ENCODE data around the gene PDE4B.
A peak's percentile ranks its signal among the peaks of the same experiment; 100 is the strongest.

Gene PDE4B

DNA sequence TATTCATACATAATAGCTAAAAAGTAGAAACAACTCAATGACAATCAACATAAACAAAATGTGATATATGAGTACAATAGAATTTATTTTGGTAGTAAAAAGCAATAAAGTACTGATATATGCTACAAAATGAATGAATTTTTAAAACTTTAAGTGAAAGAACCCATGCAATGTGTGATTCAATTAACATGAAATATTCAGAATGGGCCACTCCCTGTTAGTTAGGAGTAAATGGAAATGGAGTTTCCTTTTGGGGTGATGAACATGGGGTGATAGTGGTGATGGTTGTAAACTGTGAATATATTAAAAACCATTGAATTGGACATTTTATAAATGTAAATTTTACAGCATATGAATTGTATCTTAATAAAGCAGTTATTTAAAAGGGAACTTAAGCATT lies 374.6 kb downstream of the PDE4B start:
- H4K20me1 ChIP-seq (ENCODE audit: insufficient read depth, low read length, poor library complexity, severe bottlenecking), result no peaks in the 10 kb centered on the region
- H3K4me3 ChIP-seq (ENCODE audit: low read length, poor library complexity, severe bottlenecking), result no peak overlapping the region
- no peak for TF ChIP-seq EZH2phosphoT487 (IDR thresholded peaks at IDR 0.05; ENCODE audit: borderline replicate concordance)
- TF ChIP-seq, protein P1, sequence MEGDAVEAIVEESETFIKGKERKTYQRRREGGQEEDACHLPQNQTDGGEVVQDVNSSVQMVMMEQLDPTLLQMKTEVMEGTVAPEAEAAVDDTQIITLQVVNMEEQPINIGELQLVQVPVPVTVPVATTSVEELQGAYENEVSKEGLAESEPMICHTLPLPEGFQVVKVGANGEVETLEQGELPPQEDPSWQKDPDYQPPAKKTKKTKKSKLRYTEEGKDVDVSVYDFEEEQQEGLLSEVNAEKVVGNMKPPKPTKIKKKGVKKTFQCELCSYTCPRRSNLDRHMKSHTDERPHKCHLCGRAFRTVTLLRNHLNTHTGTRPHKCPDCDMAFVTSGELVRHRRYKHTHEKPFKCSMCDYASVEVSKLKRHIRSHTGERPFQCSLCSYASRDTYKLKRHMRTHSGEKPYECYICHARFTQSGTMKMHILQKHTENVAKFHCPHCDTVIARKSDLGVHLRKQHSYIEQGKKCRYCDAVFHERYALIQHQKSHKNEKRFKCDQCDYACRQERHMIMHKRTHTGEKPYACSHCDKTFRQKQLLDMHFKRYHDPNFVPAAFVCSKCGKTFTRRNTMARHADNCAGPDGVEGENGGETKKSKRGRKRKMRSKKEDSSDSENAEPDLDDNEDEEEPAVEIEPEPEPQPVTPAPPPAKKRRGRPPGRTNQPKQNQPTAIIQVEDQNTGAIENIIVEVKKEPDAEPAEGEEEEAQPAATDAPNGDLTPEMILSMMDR (conservative IDR thresholded peaks at IDR 0.05; ENCODE audit: low read length), result no peak
- no peaks in the 10 kb centered on the region for H3K27me3 ChIP-seq (ENCODE audit: insufficient read depth, low read length, poor library complexity, severe bottlenecking)
- no peaks in the 10 kb centered on the region for H3K9me3 ChIP-seq (ENCODE audit: insufficient read depth, low read depth, low read length)
- no peak overlapping the region for H3K4me2 ChIP-seq (ENCODE audit: low read depth, low read length, poor library complexity, severe bottlenecking)
- peaks cover 22% of the 10 kb centered on the region for H3K4me1 ChIP-seq (ENCODE audit: insufficient read depth, low read length, poor library complexity, severe bottlenecking)
- H3K79me2 ChIP-seq (ENCODE audit: insufficient read depth, low read length), result no peaks in the 10 kb centered on the region
- no peaks in the 10 kb centered on the region for H3K9me2 ChIP-seq (replicated peaks; ENCODE audit: low read depth, low read length)
- no peak overlapping the region for H2AFZ ChIP-seq (ENCODE audit: low read length)
- no peaks in the 10 kb centered on the region for H3F3A ChIP-seq (ENCODE audit: low read depth)
- H3K36me3 ChIP-seq (ENCODE audit: insufficient read depth, low read length), result no peaks in the 10 kb centered on the region
- no peak overlapping the region for H3K9ac ChIP-seq (ENCODE audit: low read depth, low read length, poor library complexity, severe bottlenecking)

DNA sequence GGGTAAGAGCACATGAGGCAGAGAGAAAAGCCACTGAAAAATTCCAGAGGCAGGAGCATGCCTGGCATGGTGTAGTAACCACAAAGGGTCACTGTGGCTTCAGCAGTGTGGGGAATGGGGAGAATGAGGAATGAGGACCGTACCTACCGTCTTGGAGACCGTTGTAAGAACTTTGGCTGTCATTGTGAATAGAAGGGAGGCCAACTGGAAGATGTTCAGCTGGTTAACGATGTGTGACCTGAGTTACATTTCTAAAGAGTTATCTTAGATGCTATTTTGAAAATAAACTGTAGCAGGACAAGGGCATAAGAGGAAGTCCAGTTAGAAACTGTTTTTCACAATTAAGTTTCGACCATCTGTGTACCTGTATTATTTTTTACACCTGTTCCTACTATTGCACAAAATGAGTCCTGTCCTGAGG lies 375.8 kb downstream of the PDE4B start:
- Histone ChIP-seq H3K4me1 (ENCODE audit: insufficient read depth, low read length, poor library complexity, severe bottlenecking) (peaks cover 22% of the 10 kb centered on the region), H3K9ac (ENCODE audit: low read depth, low read length, poor library complexity, severe bottlenecking) (no peak overlapping the region), H3F3A (ENCODE audit: low read depth) (no peaks in the 10 kb centered on the region), H3K27me3 (ENCODE audit: insufficient read depth, low read length, poor library complexity, severe bottlenecking) (no peaks in the 10 kb centered on the region), H3K4me2 (ENCODE audit: low read depth, low read length, poor library complexity, severe bottlenecking) (no peak overlapping the region), H4K20me1 (ENCODE audit: insufficient read depth, low read length, poor library complexity, severe bottlenecking) (no peaks in the 10 kb centered on the region), H3K79me2 (ENCODE audit: insufficient read depth, low read length) (no peaks in the 10 kb centered on the region), H2AFZ (ENCODE audit: low read length) (no peak overlapping the region), H3K9me2 (replicated peaks; ENCODE audit: low read depth, low read length) (no peaks in the 10 kb centered on the region), H3K4me3 (ENCODE audit: low read length, poor library complexity, severe bottlenecking) (no peak overlapping the region), H3K36me3 (ENCODE audit: insufficient read depth, low read length) (no peaks in the 10 kb centered on the region), H3K9me3 (ENCODE audit: insufficient read depth, low read depth, low read length) (no peaks in the 10 kb centered on the region)
- TF ChIP-seq, protein P1 (conservative IDR thresholded peaks at IDR 0.05; ENCODE audit: low read length), result no peak
- TF ChIP-seq EZH2phosphoT487 (IDR thresholded peaks at IDR 0.05; ENCODE audit: borderline replicate concordance), result no peak

DNA sequence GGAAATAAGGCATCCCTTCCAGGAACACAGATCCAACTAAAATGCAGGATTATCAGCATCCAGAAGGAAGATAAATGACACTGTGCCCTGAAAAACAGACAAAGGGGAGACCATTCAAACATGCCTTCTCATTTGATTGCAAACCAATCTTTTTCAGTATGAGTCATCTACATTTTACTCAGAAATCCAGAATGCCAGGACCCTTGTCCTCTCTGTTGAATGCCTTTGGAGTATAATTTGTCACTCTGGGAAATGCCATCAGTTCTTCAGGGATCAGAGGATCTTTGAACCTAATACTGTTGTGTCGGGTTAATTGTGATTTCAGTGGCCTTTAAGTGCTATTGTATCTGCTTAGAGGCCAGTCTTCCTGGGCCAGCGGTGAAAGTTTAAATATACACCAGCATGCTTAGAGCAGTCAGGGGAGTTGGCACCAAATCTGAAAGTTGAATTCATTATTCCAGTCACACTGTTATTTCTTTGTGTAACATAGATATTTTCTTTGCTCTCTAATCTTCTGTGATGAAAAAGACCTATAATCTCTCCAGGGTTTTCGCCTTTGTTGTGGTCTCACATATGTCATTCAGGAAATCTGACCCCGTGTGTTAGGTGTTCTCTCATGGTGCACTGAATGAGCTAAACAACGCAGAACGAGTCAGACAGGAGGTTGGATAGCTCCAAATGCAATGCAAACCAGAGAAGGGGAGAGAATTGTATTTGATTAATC lies 376.4 kb downstream of the PDE4B start:
- no peaks in the 10 kb centered on the region for H3K27me3 ChIP-seq (ENCODE audit: insufficient read depth, low read length, poor library complexity, severe bottlenecking)
- H3K79me2 ChIP-seq (ENCODE audit: insufficient read depth, low read length), result no peaks in the 10 kb centered on the region
- H3F3A ChIP-seq (ENCODE audit: low read depth), result no peaks in the 10 kb centered on the region
- H3K9me3 ChIP-seq (ENCODE audit: insufficient read depth, low read depth, low read length), result no peaks in the 10 kb centered on the region
- peak overlapping the region; percentile 41 for H3K4me2 ChIP-seq (ENCODE audit: low read depth, low read length, poor library complexity, severe bottlenecking)
- H2AFZ ChIP-seq (ENCODE audit: low read length), result no peak overlapping the region
- peaks cover 22% of the 10 kb centered on the region for H3K4me1 ChIP-seq (ENCODE audit: insufficient read depth, low read length, poor library complexity, severe bottlenecking)
- H3K9ac ChIP-seq (ENCODE audit: low read depth, low read length, poor library complexity, severe bottlenecking), result no peak overlapping the region
- TF ChIP-seq, protein P1 (conservative IDR thresholded peaks at IDR 0.05; ENCODE audit: low read length), result no peak
- no peak for TF ChIP-seq EZH2phosphoT487 (IDR thresholded peaks at IDR 0.05; ENCODE audit: borderline replicate concordance)
- no peak overlapping the region for H3K4me3 ChIP-seq (ENCODE audit: low read length, poor library complexity, severe bottlenecking)
- H4K20me1 ChIP-seq (ENCODE audit: insufficient read depth, low read length, poor library complexity, severe bottlenecking), result no peaks in the 10 kb centered on the region
- H3K9me2 ChIP-seq (replicated peaks; ENCODE audit: low read depth, low read length), result no peaks in the 10 kb centered on the region
- H3K36me3 ChIP-seq (ENCODE audit: insufficient read depth, low read length), result no peaks in the 10 kb centered on the region

Data from Loucy (cell line).